GM13977 (cell line): ENCODE results near the gene PLEKHG4.

Experiments
- DNase-seq: peaks from one replicate; pipeline ENCODE4 v3.0.0; 2012; ENCODE audit warnings: low spot score
- in situ Hi-C: fragments of 300-500 bp; cut with MboI; formaldehyde crosslinking; loops from one replicate; pipeline ENCODE4 v1.12.0; 2022; ENCODE audit warnings: low sequenced_read_pairs, low pct_unique_long_range_greater_than_20kb, mixed read lengths, inconsistent platforms; ENCODE audit not compliant: unreplicated experiment
- TF ChIP-seq, protein P1 (sequence below): IDR thresholded peaks from 2 replicates; pipeline ENCODE4 v1.5.1; 2012; ENCODE audit warnings: mild to moderate bottlenecking, control low read depth; ENCODE audit not compliant: insufficient read depth; ENCODE audit errors: extremely low read depth, missing control alignments

PLEKHG4 gene

DNA sequence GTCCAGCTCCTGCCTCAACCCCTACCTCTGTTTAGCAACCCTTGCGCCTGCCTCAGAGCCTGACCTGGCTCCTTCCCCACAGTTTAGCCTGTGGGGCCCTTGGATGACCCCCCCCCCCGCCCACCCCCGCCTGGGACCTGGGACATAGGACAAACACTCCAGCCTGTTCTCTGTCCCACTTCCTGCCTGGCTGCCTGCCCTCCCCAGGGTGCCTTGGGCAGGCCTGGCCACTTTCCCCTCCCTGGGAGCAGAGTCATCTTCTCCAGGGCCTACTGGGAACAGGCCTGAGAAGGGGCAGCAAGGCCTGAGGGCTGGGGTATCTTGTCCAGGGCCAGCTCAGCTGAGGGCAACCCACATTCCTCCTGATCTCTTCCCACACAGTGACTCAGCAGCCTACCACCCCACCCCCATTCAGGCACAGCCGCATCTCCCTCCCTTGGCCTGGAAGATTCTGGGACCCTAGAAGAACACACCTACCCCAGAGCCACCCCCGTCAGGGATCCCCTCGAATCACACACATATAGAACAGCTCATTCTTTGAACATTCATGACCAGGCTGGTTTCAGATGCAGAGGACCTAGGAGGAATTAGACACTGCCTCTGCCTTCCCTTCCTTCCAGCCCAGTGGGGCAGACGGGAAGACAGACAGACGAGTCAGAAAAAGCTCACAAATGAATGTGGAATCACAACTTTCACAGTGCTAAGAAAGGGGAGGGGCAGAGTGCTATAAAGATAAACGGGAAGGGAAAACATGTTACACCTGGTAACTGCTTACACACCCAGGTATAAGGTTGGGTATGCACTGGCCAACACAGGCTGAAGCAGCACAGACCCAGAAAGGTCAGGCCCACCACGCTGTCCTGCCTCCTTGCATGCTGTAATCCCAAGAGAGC is 38.1 kb upstream of the PLEKHG4 start:
- in situ Hi-C loops = no loop called here
- TF ChIP-seq, protein P1, sequence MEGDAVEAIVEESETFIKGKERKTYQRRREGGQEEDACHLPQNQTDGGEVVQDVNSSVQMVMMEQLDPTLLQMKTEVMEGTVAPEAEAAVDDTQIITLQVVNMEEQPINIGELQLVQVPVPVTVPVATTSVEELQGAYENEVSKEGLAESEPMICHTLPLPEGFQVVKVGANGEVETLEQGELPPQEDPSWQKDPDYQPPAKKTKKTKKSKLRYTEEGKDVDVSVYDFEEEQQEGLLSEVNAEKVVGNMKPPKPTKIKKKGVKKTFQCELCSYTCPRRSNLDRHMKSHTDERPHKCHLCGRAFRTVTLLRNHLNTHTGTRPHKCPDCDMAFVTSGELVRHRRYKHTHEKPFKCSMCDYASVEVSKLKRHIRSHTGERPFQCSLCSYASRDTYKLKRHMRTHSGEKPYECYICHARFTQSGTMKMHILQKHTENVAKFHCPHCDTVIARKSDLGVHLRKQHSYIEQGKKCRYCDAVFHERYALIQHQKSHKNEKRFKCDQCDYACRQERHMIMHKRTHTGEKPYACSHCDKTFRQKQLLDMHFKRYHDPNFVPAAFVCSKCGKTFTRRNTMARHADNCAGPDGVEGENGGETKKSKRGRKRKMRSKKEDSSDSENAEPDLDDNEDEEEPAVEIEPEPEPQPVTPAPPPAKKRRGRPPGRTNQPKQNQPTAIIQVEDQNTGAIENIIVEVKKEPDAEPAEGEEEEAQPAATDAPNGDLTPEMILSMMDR = no peak
- DNase-seq = no peak

DNA sequence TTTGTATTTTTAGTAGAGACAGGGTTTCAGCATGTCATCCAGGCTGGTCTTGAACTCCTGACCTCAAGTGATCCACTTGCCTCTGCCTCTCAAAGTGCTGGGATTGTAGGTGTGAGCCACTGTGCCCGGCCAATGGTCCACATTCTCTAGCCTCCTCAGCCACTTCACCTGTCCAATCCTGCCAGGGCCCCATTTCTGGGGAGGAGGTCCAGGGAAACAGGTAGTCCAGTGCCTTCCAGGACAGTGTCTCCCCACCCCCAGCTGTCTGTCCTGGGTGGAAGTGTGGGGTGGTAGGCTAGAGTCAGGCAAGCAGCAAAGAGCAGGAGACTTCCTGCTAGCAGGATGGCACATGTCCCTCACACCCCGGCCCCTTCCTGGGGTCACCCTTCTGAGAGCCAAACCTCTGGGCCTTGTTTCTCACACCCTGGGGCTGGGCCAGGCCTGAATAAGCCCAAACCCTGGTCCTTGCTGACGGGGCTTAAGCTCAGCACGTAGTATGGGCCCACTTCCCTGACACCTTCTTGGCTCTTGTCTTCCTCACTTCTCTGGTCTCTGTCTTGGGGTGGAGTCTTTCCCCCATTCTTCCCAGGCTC is 37.1 kb upstream of the PLEKHG4 start:
- in situ Hi-C loops = no loop called here
- TF ChIP-seq, protein P1 = no peak
- no peak for DNase-seq

DNA sequence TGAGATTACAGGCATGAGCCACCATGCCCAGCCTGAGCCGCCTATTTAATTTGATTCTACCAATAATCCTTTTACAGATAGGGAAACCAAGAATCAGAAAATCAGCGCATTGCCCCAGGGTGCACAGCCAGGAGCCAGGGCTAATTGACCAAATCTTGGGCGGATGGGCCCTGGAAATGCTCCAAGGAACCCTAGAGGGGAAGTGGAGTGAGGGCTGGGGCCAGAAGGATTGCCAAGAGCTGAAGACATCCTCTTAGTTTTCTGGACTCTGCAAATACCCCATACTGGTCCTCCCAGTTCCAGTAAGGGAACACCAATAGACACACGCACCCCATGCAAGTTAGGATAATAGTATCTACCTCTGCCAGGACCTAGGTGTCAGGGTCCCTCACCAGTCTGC is 35.9 kb upstream of the PLEKHG4 start:
- in situ Hi-C loops = no loop called here
- TF ChIP-seq, protein P1 = no peak

DNA sequence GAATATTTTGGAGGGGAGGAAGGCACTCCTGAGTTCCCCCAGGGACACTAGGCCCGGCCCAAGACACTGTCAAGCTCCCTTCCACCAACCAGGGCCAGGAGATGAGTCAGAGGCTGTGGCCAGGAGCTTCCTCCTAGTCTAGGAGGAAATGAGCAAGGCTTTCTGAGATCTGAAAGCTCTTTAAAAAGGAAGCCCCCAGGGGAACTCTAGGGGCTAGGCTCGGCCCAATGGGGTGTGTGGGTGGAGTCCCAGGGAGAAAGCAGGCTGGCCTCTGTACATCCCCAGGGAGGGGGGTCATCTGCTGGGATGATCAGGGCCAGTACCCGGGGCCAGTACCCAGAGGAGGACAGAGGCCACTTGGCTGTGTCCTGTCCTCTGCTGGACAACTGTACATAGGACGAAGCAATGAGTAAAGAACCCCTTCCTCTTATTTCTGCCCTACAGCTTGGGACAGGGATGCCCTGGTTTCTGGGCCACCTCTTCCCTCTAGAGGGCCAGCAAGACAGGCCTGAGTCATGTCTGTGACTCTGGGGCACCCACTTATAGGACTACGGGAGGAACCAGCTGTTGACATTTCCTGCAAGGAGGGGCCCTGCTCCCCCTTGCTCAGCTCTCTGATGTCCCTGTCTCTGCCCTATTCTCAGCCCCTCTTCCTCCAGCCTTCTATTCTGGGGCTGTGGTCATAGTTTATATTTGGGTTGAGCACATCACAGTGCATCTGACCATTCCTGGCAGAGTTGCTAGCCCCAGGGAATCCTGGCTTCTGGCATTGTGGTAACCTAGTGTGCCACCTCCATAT is 34.7 kb upstream of the PLEKHG4 start:
- in situ Hi-C loops = no loop called here
- TF ChIP-seq, protein P1 = no peak

More for the DNA sequence above, 35.9 kb upstream of the PLEKHG4 start:
- no peak for DNase-seq

DNA sequence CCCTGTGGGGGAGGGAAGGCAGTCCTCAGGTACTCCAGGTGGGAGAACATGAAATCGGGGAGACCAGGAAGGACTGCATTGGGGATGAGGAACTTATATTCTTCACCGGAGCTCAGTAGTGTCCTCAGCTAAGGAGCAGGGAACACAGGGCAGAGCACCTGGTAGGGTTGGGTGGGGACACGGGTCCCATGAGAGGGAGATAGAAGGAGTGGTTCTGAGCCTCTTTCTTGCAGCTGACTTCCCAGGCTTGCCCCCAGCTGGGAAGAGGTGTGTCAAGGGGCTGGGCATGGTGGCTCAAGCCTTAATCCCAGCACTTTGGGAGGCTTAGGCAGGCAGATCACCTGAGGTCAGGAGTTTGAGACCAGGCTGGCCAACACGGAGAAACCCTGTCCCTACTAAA is 34.1 kb upstream of the PLEKHG4 start:
- in situ Hi-C loops = no loop called here
- no peak for DNase-seq
- TF ChIP-seq, protein P1 = no peak

More for the DNA sequence above, 34.7 kb upstream of the PLEKHG4 start:
- DNase-seq = peak; percentile 90

DNA sequence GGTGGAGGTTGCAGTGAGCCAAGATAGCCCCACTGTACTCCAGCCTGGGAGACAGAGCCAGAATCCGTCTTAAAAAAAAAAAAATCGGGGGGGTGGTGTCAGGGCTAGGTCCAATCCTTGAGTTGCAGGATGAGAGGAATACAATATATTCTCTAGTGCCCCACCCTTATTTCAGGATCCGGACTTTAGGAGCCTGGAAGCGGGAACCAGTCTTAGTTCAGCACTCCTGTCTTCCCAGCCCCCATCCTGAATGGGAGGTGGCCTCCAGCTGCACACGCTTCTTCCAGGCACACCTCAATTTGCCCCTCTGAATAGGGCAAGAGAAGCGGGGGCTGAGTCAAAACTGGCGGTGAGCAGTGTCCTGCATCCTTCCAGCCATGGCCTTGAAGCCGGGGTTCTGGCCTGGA is 33.7 kb upstream of the PLEKHG4 start:
- in situ Hi-C loops = no loop called here
- TF ChIP-seq, protein P1 = no peak
- DNase-seq = peak; percentile 55
